Esophagus (tissue), 2 donors: ENCODE measurements around the gene GAGE12J. TPM values are rescaled to one million over a fixed set of nuclear protein-coding genes. Genes with fewer than 3 reads are reported as not detected.
"Not testable (repeated sequence)": the region's sequence is repeated elsewhere in the genome, so short reads cannot be mapped to it uniquely, and the experiment has no call there.

ENCODE experiments used
- H3K27ac ChIP-seq, 2 donors: one replicate each; pipeline ENCODE4 v1.5.1; 2013; ENCODE audit warnings: low read depth in 2 of 2, mild to moderate bottlenecking in 2 of 2, inconsistent platforms in 1 of 2, low read length in 1 of 2, moderate library complexity in 1 of 2
- H3K27me3 ChIP-seq, 2 donors: one replicate each; pipeline ENCODE4 v1.6.1; 2013; ENCODE audit warnings: low read length in 2 of 2, control low read depth in 1 of 2, mild to moderate bottlenecking in 1 of 2; ENCODE audit not compliant: insufficient read depth in 2 of 2, control insufficient read depth in 1 of 2
- H3K36me3 ChIP-seq, 2 donors: one replicate each; pipeline ENCODE4 v1.6.1; 2013; ENCODE audit warnings: low read length in 1 of 2; ENCODE audit not compliant: control insufficient read depth in 2 of 2, insufficient read depth in 2 of 2
- H3K4me1 ChIP-seq, 2 donors: one replicate each; pipeline ENCODE4 v1.6.1; 2013; ENCODE audit warnings: low read length in 1 of 2; ENCODE audit not compliant: control insufficient read depth in 2 of 2, insufficient read depth in 2 of 2
- H3K4me3 ChIP-seq, 2 donors: one replicate each; pipeline ENCODE4 v1.5.1; 2013; ENCODE audit warnings: low read length in 2 of 2, mild to moderate bottlenecking in 2 of 2, low read depth in 1 of 2, moderate library complexity in 1 of 2
- H3K9me3 ChIP-seq, 2 donors: one replicate each; pipeline ENCODE4 v1.6.1; 2013; ENCODE audit warnings: mild to moderate bottlenecking in 2 of 2, low read depth in 1 of 2, low read length in 1 of 2, moderate library complexity in 1 of 2; ENCODE audit not compliant: control insufficient read depth in 2 of 2, insufficient read depth in 1 of 2
- WGBS, 2 donors: extraction: QIAGEN DNeasy Blood & Tissue Kit; methylation state at CpG; one replicate each; pipeline ENCODE4 v1.1.7; 2013; 5-methylcytosine and 5-hydroxymethylcytosine counted together
- polyA plus RNA-seq, 2 donors: library from polyadenylated mRNA; stranded (reverse); fragments of 200-250 nt; gene quantifications; one replicate each; pipeline ENCODE4 v1.2.3, GENCODE V29; 2013
- donor health status: healthy with polysubstance abuse.
- donor health status: Bipolar disorder and iron deficiency.

GAGE12J gene
- polyA plus RNA-seq, 2 donors, result not detected

- WGBS, 2 donors, result 32 to 52% methylated on average over 15 of the region's 15 CpGs
- H3K27ac ChIP-seq, result peak overlapping the region; percentile 11 to 27
- H3K4me1 ChIP-seq, result no peaks in the 10 kb centered on the region
- no peaks in the 10 kb centered on the region for H3K9me3 ChIP-seq
- no peaks in the 10 kb centered on the region for H3K27me3 ChIP-seq
- H3K36me3 ChIP-seq, result no peaks in the 10 kb centered on the region
- peak overlapping the region; percentile 16 to 39 for H3K4me3 ChIP-seq
Measured at GRCh38 chrX:49308604-49309269, 13.1 kb upstream of the GAGE12J start.

DNA sequence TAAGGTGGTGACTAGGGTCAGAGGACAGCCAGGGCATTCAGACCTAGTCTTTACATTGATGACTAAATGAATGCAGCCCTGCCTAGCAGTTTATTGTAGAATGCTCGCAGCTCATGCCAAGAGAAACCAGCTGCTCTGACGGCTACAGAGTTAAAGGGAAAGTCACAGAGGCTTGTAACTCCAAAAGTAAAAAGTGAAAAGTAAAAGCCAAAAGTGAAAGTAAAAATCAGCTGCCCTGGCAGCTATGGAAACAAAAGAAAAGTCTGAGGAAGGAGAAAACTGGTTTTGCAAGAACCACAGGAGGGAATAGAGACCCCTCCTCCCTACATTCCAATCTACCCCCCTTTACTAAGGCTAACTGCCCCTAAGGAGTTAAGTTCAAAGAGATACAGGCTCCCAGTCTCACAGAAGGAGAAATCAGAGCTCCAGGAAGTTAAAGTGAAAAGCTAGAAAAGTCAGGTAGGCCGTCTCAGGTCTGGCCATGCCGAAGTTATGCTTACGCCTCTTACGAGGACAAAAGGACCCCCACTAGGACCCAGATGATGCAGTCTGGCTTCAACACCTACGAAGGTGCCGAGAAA is 12.3 kb upstream of the GAGE12J start:
- H3K4me3 ChIP-seq, result peak overlapping the region in 1 of 2 donors; percentile 27
- peak overlapping the region; percentile 55 to 61 for H3K27ac ChIP-seq
- H3K4me1 ChIP-seq, result no peaks in the 10 kb centered on the region
- H3K9me3 ChIP-seq, result no peaks in the 10 kb centered on the region
- H3K27me3 ChIP-seq, result no peaks in the 10 kb centered on the region
- no peaks in the 10 kb centered on the region for H3K36me3 ChIP-seq
- WGBS, 2 donors, result 3 to 30% methylated on average over 8 of the region's 8 CpGs

- H3K4me1 ChIP-seq, result no peaks in the 10 kb centered on the region
- no peak overlapping the region for H3K4me3 ChIP-seq
- H3K36me3 ChIP-seq, result no peaks in the 10 kb centered on the region
- H3K9me3 ChIP-seq, result no peaks in the 10 kb centered on the region
- 60 to 74% methylated on average over 18 of the region's 18 CpGs for WGBS, 2 donors
- H3K27ac ChIP-seq, result no peak overlapping the region
- H3K27me3 ChIP-seq, result no peaks in the 10 kb centered on the region
Measured at GRCh38 chrX:49310371-49310770, 11.5 kb upstream of the GAGE12J start.

DNA sequence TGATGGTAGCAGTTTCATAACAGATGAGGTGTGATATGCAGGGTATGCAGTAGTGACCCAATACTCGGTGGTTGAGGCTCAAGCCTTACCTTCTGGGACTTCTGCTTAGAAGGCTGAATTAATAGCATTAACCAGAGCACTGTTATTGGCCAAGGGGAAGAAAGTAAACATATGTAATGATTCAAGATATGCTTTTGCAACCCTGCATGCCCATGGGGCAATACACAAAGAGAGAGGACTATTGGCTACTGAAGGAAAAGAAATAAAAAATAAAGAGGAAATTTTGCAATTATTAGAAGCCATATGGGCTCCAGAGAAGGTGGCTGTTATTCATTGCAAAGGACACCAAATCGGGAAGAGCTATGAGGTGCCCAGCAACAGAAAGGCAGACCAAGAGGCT is 9.7 kb upstream of the GAGE12J start:
- Histone ChIP-seq H3K9me3 (no peaks in the 10 kb centered on the region), H3K36me3 (no peaks in the 10 kb centered on the region), H3K4me1 (no peaks in the 10 kb centered on the region), H3K27ac (no peak overlapping the region), H3K4me3 (no peak overlapping the region), H3K27me3 (no peaks in the 10 kb centered on the region)
- 72 to 93% methylated on average over 2 of the region's 2 CpGs for WGBS, 2 donors

- Histone ChIP-seq H3K27ac (no peak overlapping the region), H3K27me3 (no peaks in the 10 kb centered on the region), H3K4me3 (no peak overlapping the region), H3K9me3 (no peaks in the 10 kb centered on the region), H3K4me1 (no peaks in the 10 kb centered on the region), H3K36me3 (no peaks in the 10 kb centered on the region)
- 63 to 70% methylated on average over 4 of the region's 4 CpGs for WGBS, 2 donors
Measured at GRCh38 chrX:49316085-49316484, 5.8 kb upstream of the GAGE12J start.

- not testable (repeated sequence) for H3K27ac ChIP-seq, H3K9me3 ChIP-seq, H3K36me3 ChIP-seq, H3K4me3 ChIP-seq, H3K27me3 ChIP-seq, H3K4me1 ChIP-seq
- WGBS, 2 donors, result no CpG with 5 or more reads among the region's 27 CpGs
Measured at GRCh38 chrX:49322266-49322665, 429 bp downstream of the GAGE12J start.

DNA sequence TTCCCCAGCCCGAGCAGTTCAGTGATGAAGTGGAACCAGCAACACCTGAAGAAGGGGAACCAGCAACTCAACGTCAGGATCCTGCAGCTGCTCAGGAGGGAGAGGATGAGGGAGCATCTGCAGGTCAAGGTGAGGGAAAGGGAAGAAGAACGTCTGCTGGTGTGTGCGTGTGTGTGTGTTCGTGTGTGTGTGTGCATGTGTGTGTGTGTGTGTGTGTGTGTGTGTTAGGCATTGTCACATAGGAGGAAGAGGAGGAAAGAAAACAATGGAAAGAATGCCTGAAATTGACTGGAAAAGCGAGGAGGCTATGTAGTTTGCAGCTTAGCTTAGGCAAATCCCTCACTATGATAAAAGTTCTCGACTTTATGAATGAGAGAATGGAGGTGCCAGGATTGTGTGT is 1.9 kb downstream of the GAGE12J start:
- 64 to 86% methylated on average over 1 to 3 of the region's 7 CpGs for WGBS, 2 donors
- H3K9me3 ChIP-seq, H3K27ac ChIP-seq: not testable (repeated sequence)

DNA sequence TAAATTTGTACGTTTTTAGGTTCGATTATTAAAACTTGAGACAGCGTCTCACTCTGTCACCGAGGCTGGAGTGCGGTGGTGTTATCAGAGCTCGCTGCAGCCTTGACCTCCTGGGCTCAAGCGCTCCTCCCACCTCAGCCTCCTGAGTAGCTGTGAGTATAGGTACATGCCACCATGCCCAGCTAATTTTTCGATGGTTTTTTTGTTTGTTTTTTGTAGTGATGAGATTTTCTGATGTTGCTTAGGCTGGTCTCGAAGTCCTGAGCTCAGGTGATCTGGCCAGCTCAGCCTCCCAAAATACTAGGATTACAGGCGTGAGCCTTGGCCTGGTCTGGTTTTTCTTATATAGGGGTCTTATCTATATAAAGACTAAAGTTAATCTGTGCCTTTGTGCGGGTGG is 8.6 kb downstream of the GAGE12J start:
- WGBS, 2 donors, result 82 to 94% methylated on average over 3 of the region's 11 CpGs

More for the DNA sequence above, 1.9 kb downstream of the GAGE12J start:
- H3K4me3 ChIP-seq, H3K36me3 ChIP-seq, H3K27me3 ChIP-seq, H3K4me1 ChIP-seq: not testable (repeated sequence)

GRCh38 chrX:49331282-49331681 is 9.4 kb downstream of the GAGE12J start, which contains the start of gene GAGE13:
TSS of gene GAGE13 (plus strand) at chrX:49331582. CDS start at chrX:49332738, 1,156 bp downstream.
- not testable (repeated sequence) for H3K9me3 ChIP-seq, H3K4me3 ChIP-seq, H3K4me1 ChIP-seq, H3K36me3 ChIP-seq, H3K27ac ChIP-seq, H3K27me3 ChIP-seq
- WGBS, 2 donors, result no CpG with 5 or more reads among the region's 16 CpGs

More for the DNA sequence above, 8.6 kb downstream of the GAGE12J start:
- not testable (repeated sequence) for H3K4me1 ChIP-seq, H3K27ac ChIP-seq, H3K36me3 ChIP-seq, H3K4me3 ChIP-seq, H3K9me3 ChIP-seq, H3K27me3 ChIP-seq

GRCh38 chrX:49331841-49332240 is 10.0 kb downstream of the GAGE12J start:
- not testable (repeated sequence) for H3K27me3 ChIP-seq, H3K36me3 ChIP-seq, H3K9me3 ChIP-seq, H3K27ac ChIP-seq, H3K4me1 ChIP-seq, H3K4me3 ChIP-seq
- no CpG with 5 or more reads among the region's 26 CpGs for WGBS, 2 donors
